ENCODE results near the gene FGGY.

FGGY gene

GRCh38 chr1:59804301-59804700 lies 507.4 kb downstream of the FGGY start:
- DNase-seq = no peak

- no peak for DNase-seq
Observed at GRCh38 chr1:59805554-59805953, 508.7 kb downstream of the FGGY start.
